Breast epithelium (tissue), 4 donors: ENCODE measurements around the gene CRIP3. TPM values are rescaled to one million over a fixed set of nuclear protein-coding genes. Genes with fewer than 3 reads are reported as not detected.

Experiments
- DNase-seq, 2 donors: peaks; one replicate each; pipeline ENCODE4 v3.0.0-alpha.2; 2019; ENCODE audit warnings: low spot score in 2 of 2
- H3K27ac ChIP-seq, 2 donors: fragments of 200-600 bp; sonication (generic) in 1 of 2; one replicate each; pipeline ENCODE4 v1.5.1; 2016 to 2019; ENCODE audit warnings: mild to moderate bottlenecking in 1 of 2
- H3K27me3 ChIP-seq, 2 donors: fragments of 200-600 bp; sonication (generic) in 1 of 2; one replicate each; pipeline versions ENCODE4 v1.5.1 to v1.6.0; 2017 to 2019; ENCODE audit warnings: control low read depth in 1 of 2, mild to moderate bottlenecking in 1 of 2
- H3K36me3 ChIP-seq: fragments of 200-600 bp; one replicate; pipeline ENCODE4 v1.5.1; 2019
- H3K4me1 ChIP-seq, 2 donors: fragments of 200-600 bp; sonication (generic); one replicate each; pipeline ENCODE4 v1.5.1; 2016 to 2019; ENCODE audit warnings: control low read depth in 1 of 2
- H3K4me3 ChIP-seq, 3 donors: fragments of 200-600 bp; sonication (generic); 1 replicate in 2 of 3; 2 replicates in 1 of 3; pipeline ENCODE4 v1.5.1; 2016 to 2019; ENCODE audit warnings: mild to moderate bottlenecking in 3 of 3, moderate library complexity in 2 of 3
- H3K9me3 ChIP-seq, 2 donors: fragments of 200-600 bp; sonication (generic) in 1 of 2; one replicate each; pipeline ENCODE4 v1.5.1; 2016 to 2019; ENCODE audit warnings: control low read depth in 1 of 2
- CTCF ChIP-seq, 3 donors: fragments of 450-650 bp; IDR thresholded peaks; one replicate each; pipeline ENCODE4 v1.5.1; 2016 to 2017; ENCODE audit warnings: antibody characterized with exemption in 3 of 3, mild to moderate bottlenecking in 3 of 3, moderate library complexity in 3 of 3
- POLR2A ChIP-seq: fragments of 450-650 bp; IDR thresholded peaks from one replicate; pipeline ENCODE4 v1.6.1; 2016; ENCODE audit warnings: antibody characterized with exemption, mild to moderate bottlenecking, moderate library complexity
- POLR2AphosphoS5 ChIP-seq, 3 donors: sonication (generic); formaldehyde crosslinking; IDR thresholded peaks; one replicate each; pipeline ENCODE4 v1.6.1; 2017; ENCODE audit warnings: antibody characterized with exemption in 3 of 3
- intact Hi-C: fragments of 100-400 bp; cut with DNase I; formaldehyde crosslinking; loops from one replicate; pipeline ENCODE4 v1.15.1; 2023; ENCODE audit warnings: low total_unique reads
- total RNA-seq, 3 donors: library from RNA; depleted of rRNA; stranded (reverse); fragments of >200 nt; gene quantifications; one replicate each; pipeline ENCODE4 v1.1.0, GENCODE V29; 2016

The CRIP3 gene
- total RNA-seq, 3 donors from 2014 or later: 1.6 to 2.1 (median 1.9) TPM

- Histone ChIP-seq H3K4me1 (peaks cover 0 to 7% of the 10 kb centered on the region in 2 donors), H3K4me3 (peak overlapping the region in 1 of 3 donors; percentile 62), H3K27me3 (no peaks in the 10 kb centered on the region), H3K36me3 (no peaks in the 10 kb centered on the region), H3K9me3 (no peaks in the 10 kb centered on the region), H3K27ac (peak overlapping the region in 1 of 2 donors; percentile 48)
- TF ChIP-seq POLR2A: no peak
- TF ChIP-seq CTCF (IDR thresholded peaks at IDR 0.05): no peak
- TF ChIP-seq POLR2AphosphoS5 (IDR thresholded peaks at IDR 0.05): no peak
- intact Hi-C loops: no loop called here
- DNase-seq: no peak
These were observed 39.8 kb downstream of the CRIP3 start for GRCh38 chr6:43268782-43269272.

- TF ChIP-seq POLR2AphosphoS5 (IDR thresholded peaks at IDR 0.05) (no peak), POLR2A (no peak), CTCF (IDR thresholded peaks at IDR 0.05) (no peak)
- Histone ChIP-seq H3K9me3 (no peaks in the 10 kb centered on the region), H3K4me3 (no peak overlapping the region), H3K27me3 (no peaks in the 10 kb centered on the region), H3K36me3 (no peaks in the 10 kb centered on the region), H3K27ac (peak overlapping the region in 1 of 2 donors; percentile 48), H3K4me1 (peaks cover 0 to 7% of the 10 kb centered on the region in 2 donors)
- DNase-seq: peak in 1 of 2 donors; percentile 28
- intact Hi-C loops: no loop called here
These were observed 40.3 kb downstream of the CRIP3 start for GRCh38 chr6:43268355-43268700.

- Histone ChIP-seq H3K9me3 (no peaks in the 10 kb centered on the region), H3K27me3 (no peaks in the 10 kb centered on the region), H3K27ac (peak overlapping the region in 1 of 2 donors; percentile 48), H3K4me3 (no peak overlapping the region), H3K4me1 (peaks cover 0 to 7% of the 10 kb centered on the region in 2 donors), H3K36me3 (no peaks in the 10 kb centered on the region)
- intact Hi-C loops: no loop called here
- no peak for TF ChIP-seq POLR2A
- TF ChIP-seq POLR2AphosphoS5 (IDR thresholded peaks at IDR 0.05): no peak
- TF ChIP-seq CTCF (IDR thresholded peaks at IDR 0.05): no peak
- DNase-seq: no peak
These were observed 40.8 kb downstream of the CRIP3 start for GRCh38 chr6:43267619-43268354.

GRCh38 chr6:43265564-43265963 lies 43.1 kb downstream of the CRIP3 start:
- intact Hi-C loops: no loop called here

More at GRCh38 chr6:43265564-43265963, 43.1 kb downstream of the CRIP3 start:
- no peaks in the 10 kb centered on the region for H3K36me3 ChIP-seq
- DNase-seq: no peak
- H3K4me3 ChIP-seq: no peak overlapping the region
- peaks cover 0 to 7% of the 10 kb centered on the region in 2 donors for H3K4me1 ChIP-seq
- TF ChIP-seq POLR2A: no peak
- TF ChIP-seq POLR2AphosphoS5 (IDR thresholded peaks at IDR 0.05): no peak
- TF ChIP-seq CTCF (IDR thresholded peaks at IDR 0.05): no peak
- no peaks in the 10 kb centered on the region for H3K9me3 ChIP-seq
- H3K27me3 ChIP-seq: no peaks in the 10 kb centered on the region
- H3K27ac ChIP-seq: no peak overlapping the region
